OCI-LY3 (cell line): ENCODE results near the gene ZMIZ1.
A peak's percentile ranks its signal among the peaks of the same experiment; 100 is the strongest.

Experiments
- H2AFZ ChIP-seq: fragments of 200-600, 300-600 bp; shearing (Covaris generic); 2 replicates; pipeline ENCODE4 v1.6.0; 2014; ENCODE audit warnings: antibody characterized with exemption, low read depth, low read length
- H3K27ac ChIP-seq: fragments of 200-600, 300-600 bp; sonication (generic); 2 replicates; pipeline ENCODE4 v1.5.1; 2014; ENCODE audit warnings: mild to moderate bottlenecking, low read length, moderate library complexity, mixed read lengths
- H3K27me3 ChIP-seq: fragments of 200-600, 300-600 bp; sonication (generic); 2 replicates; pipeline ENCODE4 v1.6.1; 2014; ENCODE audit warnings: low read depth, low read length, mixed read lengths
- H3K36me3 ChIP-seq: fragments of 200-600, 300-600 bp; sonication (generic); replicated peaks from 2 replicates; pipeline ENCODE3; 2014; ENCODE audit warnings: low read depth, low read length, mixed read lengths
- H3K4me1 ChIP-seq: fragments of 300-600, 200-600 bp; sonication (generic); 2 replicates; pipeline ENCODE4 v1.6.1; 2014; ENCODE audit warnings: low read length, mixed read lengths
- H3K4me2 ChIP-seq: fragments of 200-600, 300-600 bp; sonication (generic); 2 replicates; pipeline ENCODE4 v1.6.1; 2014; ENCODE audit warnings: low read length, mixed read lengths
- H3K4me3 ChIP-seq: fragments of 300-600, 200-600 bp; sonication (generic); 2 replicates; pipeline ENCODE4 v1.5.1; 2014; ENCODE audit warnings: antibody characterized with exemption, mild to moderate bottlenecking, low read length, moderate library complexity
- H3K79me2 ChIP-seq: fragments of 300-600, 200-600 bp; shearing (Covaris generic); 2 replicates; pipeline ENCODE4 v1.6.1; 2014; ENCODE audit warnings: mild to moderate bottlenecking, low read length, mixed read lengths
- H3K9ac ChIP-seq: fragments of 300-600, 200-600 bp; shearing (Covaris generic); 2 replicates; pipeline ENCODE4 v1.6.0; 2014; ENCODE audit warnings: mild to moderate bottlenecking, low read length, moderate library complexity
- H3K9me3 ChIP-seq: fragments of 200-600, 300-600 bp; shearing (Covaris generic); 2 replicates; pipeline ENCODE4 v1.6.1; 2014; ENCODE audit warnings: low read length, mixed read lengths; ENCODE audit not compliant: insufficient read depth
- H4K20me1 ChIP-seq: fragments of 200-600, 300-600 bp; sonication (generic); 2 replicates; pipeline ENCODE4 v1.6.1; 2016; ENCODE audit warnings: low read length, mixed read lengths; ENCODE audit not compliant: insufficient read depth
- CTCF ChIP-seq: fragments of 200-600, 300-600 bp; sonication (generic); IDR thresholded peaks from 2 replicates; pipeline ENCODE4 v1.5.1; 2014; ENCODE audit warnings: antibody characterized with exemption, low read length, low read depth
- EZH2phosphoT487 ChIP-seq: fragments of 200-600 bp; shearing (Covaris generic); IDR thresholded peaks from 2 replicates; pipeline ENCODE4 v1.6.1; 2018; ENCODE audit warnings: antibody characterized with exemption, mixed run types, low read depth

The ZMIZ1 gene

GRCh38 chr10:79063661-79064492 lies 4.9 kb upstream of the ZMIZ1 start:
- peaks cover 18% of the 10 kb centered on the region for H3K27me3 ChIP-seq
- H3K9ac ChIP-seq = no peak overlapping the region
- H3K36me3 ChIP-seq = no peaks in the 10 kb centered on the region
- no peak overlapping the region for H3K27ac ChIP-seq
- H3K79me2 ChIP-seq = no peaks in the 10 kb centered on the region
- no peak overlapping the region for H2AFZ ChIP-seq
- TF ChIP-seq CTCF = no peak
- no peak for TF ChIP-seq EZH2phosphoT487
- H4K20me1 ChIP-seq = no peaks in the 10 kb centered on the region
- no peaks in the 10 kb centered on the region for H3K9me3 ChIP-seq
- peaks cover 8% of the 10 kb centered on the region for H3K4me1 ChIP-seq
- H3K4me2 ChIP-seq = no peak overlapping the region
- H3K4me3 ChIP-seq = no peak overlapping the region

GRCh38 chr10:79065091-79065551 lies 3.6 kb upstream of the ZMIZ1 start:
- Histone ChIP-seq H4K20me1 (no peaks in the 10 kb centered on the region), H3K79me2 (no peaks in the 10 kb centered on the region), H3K9ac (no peak overlapping the region), H2AFZ (no peak overlapping the region), H3K9me3 (no peaks in the 10 kb centered on the region), H3K36me3 (no peaks in the 10 kb centered on the region), H3K27me3 (peaks cover 13% of the 10 kb centered on the region; the same call in 1 of the 2 replicates), H3K4me1 (peaks cover 8% of the 10 kb centered on the region), H3K4me2 (no peak overlapping the region), H3K27ac (no peak overlapping the region), H3K4me3 (no peak overlapping the region)
- no peak for TF ChIP-seq CTCF
- TF ChIP-seq EZH2phosphoT487 = no peak

GRCh38 chr10:79065853-79066252 lies 2.9 kb upstream of the ZMIZ1 start:
- H3K4me1 ChIP-seq = peaks cover 8% of the 10 kb centered on the region
- H3K4me2 ChIP-seq = no peak overlapping the region
- no peaks in the 10 kb centered on the region for H4K20me1 ChIP-seq
- H2AFZ ChIP-seq = no peak overlapping the region
- H3K27me3 ChIP-seq = peaks cover 6% of the 10 kb centered on the region; the same call in 1 of the 2 replicates
- TF ChIP-seq CTCF (no peak), EZH2phosphoT487 (no peak)
- no peak overlapping the region for H3K9ac ChIP-seq
- H3K9me3 ChIP-seq = no peaks in the 10 kb centered on the region
- H3K27ac ChIP-seq = no peak overlapping the region
- no peaks in the 10 kb centered on the region for H3K36me3 ChIP-seq
- H3K79me2 ChIP-seq = no peaks in the 10 kb centered on the region
- H3K4me3 ChIP-seq = no peak overlapping the region

GRCh38 chr10:79066411-79067240 lies 2.1 kb upstream of the ZMIZ1 start:
- 0 out of 2 replicates have a peak overlapping the region, but pooled peaks have one; percentile 9 for H2AFZ ChIP-seq
- H3K4me2 ChIP-seq = peak overlapping the region; percentile 72
- H3K9ac ChIP-seq = peak overlapping the region; percentile 19; the same call in 1 of the 2 replicates

More at GRCh38 chr10:79066411-79067240, 2.1 kb upstream of the ZMIZ1 start:
- no peaks in the 10 kb centered on the region for H3K9me3 ChIP-seq
- no peak overlapping the region for H3K27ac ChIP-seq
- H3K27me3 ChIP-seq = 0 out of 2 replicates have a peak, but pooled peaks cover 1% of the 10 kb centered on the region
- no peaks in the 10 kb centered on the region for H3K79me2 ChIP-seq
- H3K4me1 ChIP-seq = peaks cover 8% of the 10 kb centered on the region
- no peaks in the 10 kb centered on the region for H3K36me3 ChIP-seq
- H4K20me1 ChIP-seq = no peaks in the 10 kb centered on the region
- TF ChIP-seq CTCF (no peak), EZH2phosphoT487 (no peak)
- peak overlapping the region; percentile 82 for H3K4me3 ChIP-seq
